Superior temporal gyrus (tissue), 1 donor: ENCODE results near the gene PRKAR1B.
A peak's percentile ranks its signal among the peaks of the same experiment; 100 is the strongest.

Source experiments
- DNase-seq: peaks from one replicate; pipeline ENCODE4 v3.0.0-alpha.2; 2016; ENCODE audit errors: extremely low spot score

PRKAR1B gene

GRCh38 chr7:540997-541396 lies 186.1 kb downstream of the PRKAR1B start:
- DNase-seq, result no peak

GRCh38 chr7:540579-540978 lies 186.5 kb downstream of the PRKAR1B start:
- no peak for DNase-seq

- no peak for DNase-seq
Measured at GRCh38 chr7:539731-540411, 187.2 kb downstream of the PRKAR1B start.

- DNase-seq, result no peak
Measured at GRCh38 chr7:538764-539685, 188.1 kb downstream of the PRKAR1B start.

GRCh38 chr7:537911-538634 lies 189.0 kb downstream of the PRKAR1B start:
- no peak for DNase-seq

GRCh38 chr7:536231-536630 lies 190.8 kb downstream of the PRKAR1B start:
- no peak for DNase-seq

GRCh38 chr7:534959-535358 lies 192.1 kb downstream of the PRKAR1B start:
- DNase-seq, result no peak

- DNase-seq, result no peak
Measured at GRCh38 chr7:534075-534474, 193.0 kb downstream of the PRKAR1B start.

- DNase-seq, result no peak
Measured at GRCh38 chr7:533266-533665, 193.8 kb downstream of the PRKAR1B start.

- no peak for DNase-seq
Measured at GRCh38 chr7:532379-533143, 194.5 kb downstream of the PRKAR1B start.

- no peak for DNase-seq
Measured at GRCh38 chr7:531777-532176, 195.3 kb downstream of the PRKAR1B start.

- DNase-seq, result no peak
Measured at GRCh38 chr7:528451-528850, 198.6 kb downstream of the PRKAR1B start.

GRCh38 chr7:527723-528122 lies 199.4 kb downstream of the PRKAR1B start:
- DNase-seq, result no peak

- DNase-seq, result no peak
Measured at GRCh38 chr7:526460-527034, 200.5 kb downstream of the PRKAR1B start.

GRCh38 chr7:525740-526139 lies 201.3 kb downstream of the PRKAR1B start:
- no peak for DNase-seq

GRCh38 chr7:524800-525199 lies 202.3 kb downstream of the PRKAR1B start:
- no peak for DNase-seq

- DNase-seq, result no peak
Measured at GRCh38 chr7:523347-524336, 203.4 kb downstream of the PRKAR1B start.

GRCh38 chr7:522951-523314 lies 204.1 kb downstream of the PRKAR1B start:
- DNase-seq, result no peak

GRCh38 chr7:522071-522950 lies 204.8 kb downstream of the PRKAR1B start:
- DNase-seq, result peak; percentile 33
